GM18858 (cell line): ENCODE measurements around the gene ST6GAL1.

Experiments used
- ATAC-seq: cut with Tn5 transposase; IDR thresholded peaks from one replicate; pipeline ENCODE4 v1.9.1; 2021; ENCODE audit not compliant: unreplicated experiment

ST6GAL1 gene

GRCh38 chr3:187072102-187072501 is 141.8 kb downstream of the ST6GAL1 start:
- ATAC-seq: no peak

GRCh38 chr3:187072511-187072910 is 142.2 kb downstream of the ST6GAL1 start:
- no peak for ATAC-seq

- no peak for ATAC-seq
Measured at GRCh38 chr3:187073581-187074098, 143.3 kb downstream of the ST6GAL1 start.

- no peak for ATAC-seq
Measured at GRCh38 chr3:187074846-187075245, 144.5 kb downstream of the ST6GAL1 start.

GRCh38 chr3:187076297-187076696 is 146.0 kb downstream of the ST6GAL1 start:
- no peak for ATAC-seq

- no peak for ATAC-seq
Measured at GRCh38 chr3:187077085-187077484, 146.8 kb downstream of the ST6GAL1 start.

- ATAC-seq: no peak
Measured at GRCh38 chr3:187077537-187077936, 147.2 kb downstream of the ST6GAL1 start.

GRCh38 chr3:187079090-187080022 is 149.0 kb downstream of the ST6GAL1 start:
- no peak for ATAC-seq

GRCh38 chr3:187080799-187081450 is 150.6 kb downstream of the ST6GAL1 start:
- ATAC-seq: no peak

GRCh38 chr3:187082758-187083375 is 152.5 kb downstream of the ST6GAL1 start:
- ATAC-seq: no peak

- no peak for ATAC-seq
Measured at GRCh38 chr3:187084126-187084525, 153.8 kb downstream of the ST6GAL1 start.

- ATAC-seq: no peak
Measured at GRCh38 chr3:187084580-187084979, 154.3 kb downstream of the ST6GAL1 start.

- ATAC-seq: no peak
Measured at GRCh38 chr3:187085021-187085666, 154.8 kb downstream of the ST6GAL1 start.

GRCh38 chr3:187085933-187086332 is 155.6 kb downstream of the ST6GAL1 start:
- ATAC-seq: no peak

- ATAC-seq: no peak
Measured at GRCh38 chr3:187086831-187087230, 156.5 kb downstream of the ST6GAL1 start.

GRCh38 chr3:187088701-187089100 is 158.4 kb downstream of the ST6GAL1 start:
- no peak for ATAC-seq

GRCh38 chr3:187093320-187093719 is 163.0 kb downstream of the ST6GAL1 start:
- no peak for ATAC-seq

GRCh38 chr3:187098923-187099512 is 168.7 kb downstream of the ST6GAL1 start:
- ATAC-seq: peak; percentile 46

- no peak for ATAC-seq
Measured at GRCh38 chr3:187101184-187102072, 171.1 kb downstream of the ST6GAL1 start.
